ENCODE data around the gene GBP7.
"Not testable (repeated sequence)": the region's sequence is repeated elsewhere in the genome, so short reads cannot be mapped to it uniquely, and the experiment has no call there.

The GBP7 gene

GRCh38 chr1:89175601-89176256 is at the start of gene GBP7:
TSS of gene GBP7 (minus strand) at chr1:89176003. CDS start at chr1:89171935, 4,068 bp downstream.
- DNase-seq: no peak

DNA sequence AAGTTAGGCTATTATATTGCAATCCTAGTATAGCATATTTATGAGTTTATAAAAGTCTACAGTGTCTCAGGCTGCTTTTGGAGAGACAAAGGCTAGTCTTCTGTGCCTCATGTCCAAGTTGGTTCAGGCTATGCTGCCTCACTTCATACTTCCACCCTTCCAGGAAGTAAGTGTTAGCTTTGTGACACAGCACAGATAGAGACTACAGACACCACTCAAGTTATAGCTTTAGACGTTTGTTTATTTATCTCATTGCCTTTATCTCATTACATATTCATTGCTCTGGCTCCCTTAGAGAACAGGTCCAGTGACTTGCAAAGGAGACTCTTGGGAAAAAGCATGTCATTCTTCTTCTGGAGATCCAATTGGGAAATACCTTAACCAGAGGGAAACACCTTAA is 45.5 kb upstream of the GBP7 start:
- no peak for DNase-seq

DNA sequence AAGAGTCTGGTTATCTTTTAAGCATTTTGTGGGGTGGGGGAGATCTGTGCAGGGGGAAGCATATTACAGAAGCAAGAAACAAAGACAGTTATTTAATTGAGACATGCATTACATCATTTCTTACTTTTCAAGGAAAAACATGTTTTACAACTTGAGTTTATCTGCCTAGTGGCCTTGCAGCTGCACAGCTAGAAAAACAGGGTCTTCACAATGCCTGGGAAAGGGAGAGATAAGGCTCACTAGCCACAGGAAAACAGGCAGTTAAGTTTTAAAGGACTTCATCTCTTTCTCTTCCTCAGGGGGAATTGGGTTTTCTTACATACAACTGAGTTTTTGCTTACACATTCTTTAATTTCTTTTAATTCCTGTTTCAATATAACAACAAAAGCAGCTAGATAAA is 44.0 kb upstream of the GBP7 start:
- not testable (repeated sequence) for DNase-seq

DNA sequence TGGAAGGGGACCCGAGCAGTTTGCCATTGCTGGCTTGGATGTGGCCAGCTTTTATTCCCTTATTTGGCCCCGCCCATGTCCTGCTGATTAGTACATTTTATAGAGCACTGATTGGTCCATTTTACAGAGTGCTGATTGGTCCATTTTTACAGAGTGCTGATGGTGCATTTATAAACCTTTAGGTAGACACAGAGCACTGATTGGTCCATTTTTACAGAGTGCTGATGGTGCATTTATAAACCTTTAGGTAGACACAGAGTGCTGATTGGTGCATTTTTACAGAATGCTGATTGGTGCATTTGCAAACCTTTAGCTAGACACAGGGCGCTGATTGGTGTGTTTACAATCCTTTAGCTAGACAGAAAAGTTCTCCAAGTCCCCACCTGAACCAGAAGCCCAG is 43.1 kb upstream of the GBP7 start:
- DNase-seq: not testable (repeated sequence)

GRCh38 chr1:89213347-89213746 is 37.5 kb upstream of the GBP7 start:
- DNase-seq: no peak

GRCh38 chr1:89211035-89211634 is 35.3 kb upstream of the GBP7 start:
- DNase-seq: no peak

DNA sequence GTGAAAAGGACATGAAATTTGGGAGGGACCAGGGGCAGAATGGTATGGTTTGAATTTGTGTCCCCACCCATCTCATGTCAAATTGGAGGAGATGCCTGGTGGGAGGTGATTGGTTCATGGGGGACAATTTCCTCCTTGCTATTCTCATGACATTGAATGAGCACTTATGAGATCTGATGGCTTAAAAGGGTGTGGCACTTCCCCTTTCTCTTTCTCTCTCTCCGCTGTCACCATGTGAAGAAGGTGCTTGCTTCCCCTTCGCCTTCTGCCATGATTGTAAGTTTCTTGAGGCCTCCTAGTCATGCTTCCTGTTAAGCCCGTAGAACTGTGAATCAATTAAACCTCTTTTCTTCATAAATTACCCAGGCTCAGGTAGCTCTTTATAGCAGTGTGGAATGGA is 30.6 kb upstream of the GBP7 start:
- no peak for DNase-seq

GRCh38 chr1:89203166-89203565 is 27.4 kb upstream of the GBP7 start:
- DNase-seq: no peak

GRCh38 chr1:89201106-89201794 is 25.4 kb upstream of the GBP7 start:
- DNase-seq: no peak

- no peak for DNase-seq
These were observed 24.9 kb upstream of the GBP7 start for GRCh38 chr1:89200663-89201062.

GRCh38 chr1:89199525-89200031 is 23.8 kb upstream of the GBP7 start:
- no peak for DNase-seq

DNA sequence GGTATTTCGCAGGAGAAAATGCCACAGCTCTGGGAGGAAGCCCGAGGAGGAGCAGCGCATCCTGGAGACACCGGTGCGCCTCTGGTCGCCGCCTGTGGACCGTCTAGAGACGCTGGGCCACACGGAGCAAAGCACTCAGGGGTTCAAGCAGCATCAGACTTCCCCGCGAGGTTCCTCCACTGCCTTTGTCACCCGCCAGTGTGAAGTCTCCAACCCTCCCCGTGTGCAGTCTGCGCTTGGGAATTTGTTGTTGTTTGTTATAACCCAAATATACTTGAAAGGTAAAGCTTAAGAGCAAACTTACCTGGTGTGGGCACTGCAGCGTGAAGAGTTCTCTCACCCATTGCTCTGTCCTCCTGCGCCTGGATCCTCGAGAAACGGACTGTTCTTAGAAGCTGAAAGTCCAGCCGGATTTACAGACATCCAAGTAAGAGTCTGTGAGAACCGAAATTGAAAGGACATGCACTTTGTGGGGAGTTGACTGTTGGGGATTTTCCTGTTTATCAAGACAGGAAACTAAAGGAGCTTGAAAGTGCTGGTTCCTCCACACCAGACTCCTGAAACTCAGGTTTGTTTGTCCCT is 22.8 kb upstream of the GBP7 start, which contains the start of gene GBP4:
Gene GBP4 (minus strand): TSS at position 452 of the 582 bp plus-strand sequence. CDS start 108 bp downstream, at position 344.
- peak; percentile 30 for DNase-seq

DNA sequence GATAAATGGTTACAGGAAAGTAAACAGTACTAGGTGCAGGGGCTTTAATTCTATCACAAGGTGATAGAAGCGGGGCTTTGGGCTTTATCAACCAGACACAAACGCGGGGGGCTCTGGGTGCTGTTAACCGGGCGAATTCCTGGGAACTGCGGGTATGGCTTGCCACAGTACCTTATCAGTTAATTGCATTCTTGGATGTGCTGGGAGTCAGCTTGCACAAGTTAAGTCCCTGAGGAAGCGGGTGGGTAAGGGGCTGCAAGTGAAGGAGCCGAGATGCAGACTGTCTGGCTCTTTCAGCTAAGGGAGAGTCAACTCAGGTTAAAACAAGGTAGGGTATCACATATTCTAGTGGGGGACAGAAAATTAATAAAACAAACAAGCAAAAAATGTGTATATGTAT is 22.3 kb upstream of the GBP7 start:
- no peak for DNase-seq

DNA sequence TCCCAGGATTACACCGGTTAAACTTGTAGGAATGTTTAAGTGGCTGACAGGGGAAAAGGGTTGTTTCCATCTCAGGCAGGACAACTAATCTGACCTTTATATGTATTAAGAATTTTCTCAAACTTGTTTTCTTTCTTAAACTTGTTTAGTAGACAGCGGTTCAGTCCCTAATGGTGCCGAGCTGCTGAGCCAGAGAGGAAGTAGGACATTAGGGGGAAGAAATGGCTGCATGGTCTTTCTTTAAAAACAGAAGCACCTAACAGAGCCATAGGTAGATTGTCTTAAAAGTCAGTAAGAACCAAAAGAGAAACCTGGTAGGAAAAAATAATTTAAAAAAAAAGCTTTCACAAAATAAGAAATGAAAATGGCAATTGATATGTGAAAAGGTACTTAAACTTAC is 19.7 kb upstream of the GBP7 start:
- no peak for DNase-seq

GRCh38 chr1:89191314-89191713 is 15.5 kb upstream of the GBP7 start:
- no peak for DNase-seq

DNA sequence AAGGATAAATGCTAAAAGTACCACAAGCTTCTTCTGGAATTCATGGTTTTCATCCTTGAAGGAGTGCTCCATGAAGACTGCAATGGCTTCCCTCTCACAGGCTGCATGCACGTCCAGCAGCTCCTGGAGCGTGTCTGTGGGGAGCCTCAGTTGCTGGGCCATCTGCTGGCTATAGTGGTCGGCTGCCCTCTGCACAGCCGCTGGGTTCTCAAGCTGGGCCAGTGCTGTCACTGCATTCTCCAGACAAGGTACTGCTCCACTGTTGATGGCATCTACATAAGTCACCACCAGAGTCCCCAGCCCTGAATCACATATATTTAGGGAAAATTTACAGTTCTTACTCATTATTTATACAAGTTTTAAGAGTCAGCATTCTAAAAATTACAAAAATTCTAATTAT is 14.2 kb upstream of the GBP7 start:
- DNase-seq: no peak

GRCh38 chr1:89179343-89179742 is 3.5 kb upstream of the GBP7 start:
- no peak for DNase-seq

DNA sequence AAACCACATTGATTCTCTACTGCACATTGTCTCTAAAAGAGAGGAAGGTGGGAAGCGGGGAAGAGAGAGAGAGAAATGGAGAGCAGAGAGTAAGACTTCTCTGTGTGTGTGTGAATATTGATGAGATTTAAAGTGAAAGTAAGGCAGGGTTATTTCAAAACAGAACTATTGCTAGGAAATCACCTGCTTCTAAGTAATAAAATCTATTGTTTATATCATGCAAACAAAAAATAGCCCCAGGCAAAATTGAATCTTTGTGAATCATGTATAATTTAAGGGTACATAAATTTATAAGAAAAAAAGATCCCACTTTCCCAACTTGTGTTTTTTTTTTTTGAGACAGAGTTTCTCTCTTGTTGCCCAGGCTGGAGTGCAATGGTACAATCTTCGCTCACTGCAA is 1.2 kb upstream of the GBP7 start:
- no peak for DNase-seq

DNA sequence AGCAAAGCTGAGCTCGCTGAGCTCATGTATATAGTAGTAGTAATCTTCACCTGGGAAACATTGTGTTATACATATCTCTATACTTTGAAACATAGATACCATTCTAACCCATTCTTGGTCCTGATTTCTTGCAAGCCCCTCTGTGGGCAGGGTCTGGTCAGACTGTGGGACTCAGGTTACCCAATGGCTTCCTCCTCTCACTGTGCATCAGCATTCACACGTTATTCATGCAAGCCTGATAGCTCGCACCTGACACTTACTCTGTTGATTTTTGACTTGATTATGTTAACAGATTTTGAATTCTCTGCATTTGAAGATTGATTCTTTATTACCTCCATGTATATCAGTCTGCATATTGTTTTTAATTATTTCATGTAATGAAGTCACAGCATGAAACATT is 1.3 kb downstream of the GBP7 start:
- no peak for DNase-seq

DNA sequence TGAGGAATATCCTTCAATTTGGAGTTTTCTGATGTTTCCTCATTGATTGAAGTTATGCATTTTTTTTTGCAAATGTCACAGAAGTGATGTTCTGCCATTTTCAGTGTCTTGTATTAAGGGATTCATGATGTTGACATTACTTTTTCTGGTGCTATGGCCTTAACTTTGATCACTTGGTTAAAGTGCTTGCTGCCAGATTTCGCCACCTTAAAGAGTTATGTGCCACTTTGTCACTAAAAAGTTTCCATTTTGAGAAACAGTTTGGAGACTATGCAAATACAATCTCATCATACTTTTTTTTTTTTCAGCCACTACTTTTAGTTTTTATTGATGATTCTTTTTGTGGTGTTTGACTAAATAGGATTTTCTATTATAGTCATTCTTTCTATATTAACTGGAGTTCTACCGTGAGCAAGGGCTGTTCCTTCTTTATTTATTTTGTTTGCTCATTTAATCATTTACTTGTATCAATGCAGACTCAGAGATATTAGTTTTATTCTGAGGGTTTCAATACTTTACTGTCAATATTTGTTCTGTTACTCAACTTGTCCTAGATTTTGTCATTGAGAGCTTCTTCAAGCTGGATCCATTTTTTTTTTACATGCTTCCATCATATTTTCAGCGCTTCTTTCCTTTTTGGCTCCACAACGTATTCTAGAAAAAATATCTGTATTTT is 3.2 kb downstream of the GBP7 start:
- DNase-seq: no peak

DNA sequence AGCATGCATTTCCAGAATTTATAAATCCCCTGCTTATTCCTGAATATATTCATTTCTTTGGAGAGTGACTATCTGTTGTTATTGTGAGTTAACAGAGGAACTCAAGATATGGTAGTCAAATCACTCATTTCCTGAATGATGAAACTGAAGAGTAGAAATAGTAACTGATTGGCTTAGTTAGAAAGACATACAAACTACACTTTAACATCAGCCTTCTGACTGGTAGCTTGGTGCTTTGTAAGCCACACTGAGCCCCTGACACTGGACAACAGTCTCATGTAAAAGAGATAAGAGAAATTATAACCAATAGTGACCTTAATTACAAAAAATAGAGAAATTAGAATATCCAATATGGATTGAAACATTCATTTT is 4.8 kb downstream of the GBP7 start:
- no peak for DNase-seq

DNA sequence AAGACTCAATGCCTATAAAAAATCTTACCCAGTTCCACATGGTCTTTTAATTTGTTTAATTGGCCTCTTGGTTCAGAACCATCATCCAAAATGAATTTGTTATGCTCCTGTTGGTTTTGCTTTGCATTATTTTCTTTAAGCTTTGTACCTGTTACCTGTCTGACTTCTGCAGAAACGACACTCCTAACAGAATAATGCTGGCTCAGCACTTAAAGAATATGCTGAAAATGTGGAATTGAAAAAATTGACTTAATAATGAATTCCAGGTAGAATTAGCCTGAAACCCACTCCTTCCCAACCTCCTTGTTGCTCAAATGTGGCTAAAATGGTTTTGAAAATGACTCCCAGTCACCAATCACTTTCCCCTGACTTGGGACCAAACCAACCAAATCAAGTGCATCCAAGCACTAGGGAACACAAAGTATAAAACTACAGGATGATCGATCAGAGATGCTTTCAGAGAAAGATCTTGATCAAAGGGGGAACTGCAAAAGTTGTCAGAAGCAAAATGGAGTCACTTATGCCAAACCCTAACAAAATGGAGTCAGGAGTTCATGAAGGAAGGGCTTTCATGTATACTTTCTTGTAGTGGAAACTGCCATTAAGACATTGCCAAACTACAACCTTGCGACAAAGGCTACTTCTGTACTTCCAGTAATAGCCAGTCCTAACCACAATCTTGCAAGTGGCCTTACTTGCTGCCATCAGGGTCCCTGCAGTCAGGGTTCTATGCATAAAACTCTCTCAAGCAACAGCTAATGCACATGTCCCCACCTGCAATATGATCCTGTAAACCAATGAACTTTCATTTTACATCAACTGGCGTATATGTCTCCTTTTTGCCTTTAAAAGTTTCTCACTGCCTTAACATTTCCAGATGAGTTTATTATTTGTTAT is 5.4 kb downstream of the GBP7 start:
- DNase-seq: no peak

Data from activated T-cell treated with anti-CD3 and anti-CD28 coated beads for 4 hours (primary cell).